HepG2 (cell line): Measurements from ENCODE around the gene SEH1L. TPM values are rescaled to one million over a fixed set of nuclear protein-coding genes. Genes with fewer than 3 reads are reported as not detected.

ENCODE experiments used
- ATAC-seq: fragments of 200-7000 bp; cut with Tn5 transposase; 3 replicates; pipeline ENCODE4 v1.9.1; 2020; ENCODE audit warnings: mild to moderate bottlenecking, moderate library complexity
- BruUV-seq: library from RNA; stranded (reverse); fragments of 400-500 nt; replicated peaks from 2 replicates; lab custom pipeline; 2021; lab: Mats Ljungman, UMichigan
- CTCF ChIA-PET: fragments of 300-600 bp; formaldehyde crosslinking; extraction: SDS; loops from one replicate; lab custom pipeline; 2021; ENCODE audit warnings: low total read pairs, inconsistent platforms, low intra/inter-chr PET ratio; lab: Yijun Ruan, JAX
- POLR2A ChIA-PET: fragments of 350-600 bp; sonication (Branson Sonifier 250); formaldehyde crosslinking; loops from one replicate; lab custom pipeline; 2020; ENCODE audit warnings: antibody characterized with exemption, inconsistent platforms; lab: Yijun Ruan, JAX
- DNase-seq: peaks from one replicate; pipeline ENCODE4 v3.0.0-alpha.2; 2015; ENCODE audit warnings: low spot score
- FAIRE-seq: peaks from 3 replicates; lab custom pipeline; 2011; peaks lifted over from hg19 to GRCh38; lab: Jason Lieb, UNC
- H2AFZ ChIP-seq: one replicate; pipeline ENCODE4 v1.6.1; 2011; ENCODE audit warnings: low read length, inconsistent platforms
- H3K27ac ChIP-seq: fragments of 300-600 bp; 3 replicates; pipeline ENCODE4 v1.8.0; 2011; ENCODE audit warnings: mixed run types, mild to moderate bottlenecking, mixed read lengths, low read length, inconsistent platforms; ENCODE audit not compliant: insufficient read depth; ENCODE audit errors: extremely low read length
- H3K27me3 ChIP-seq, 2 experiments: fragments of 200-600 bp in 1 of 2; 2 replicates in 1 of 2; 3 replicates in 1 of 2; pipeline versions ENCODE4 v1.6.0 to v1.8.0; 2011; ENCODE audit warnings: low read length in 2 of 2, mild to moderate bottlenecking in 2 of 2, moderate library complexity in 2 of 2, inconsistent platforms in 1 of 2; ENCODE audit not compliant: insufficient read depth in 2 of 2, control insufficient read depth in 1 of 2
- H3K36me3 ChIP-seq, 2 experiments: fragments of 200-600 bp in 1 of 2; replicated peaks in 1 of 2; 2 replicates in 1 of 2; 3 replicates in 1 of 2; pipeline versions ENCODE4 v1.5.1 to v1.8.0; 2011; ENCODE audit warnings: low read length in 2 of 2, inconsistent platforms in 1 of 2; ENCODE audit not compliant: insufficient read depth in 2 of 2, control insufficient read depth in 1 of 2
- H3K4me1 ChIP-seq: 2 replicates; pipeline ENCODE4 v1.5.1; 2012; ENCODE audit warnings: low read length, inconsistent platforms; ENCODE audit not compliant: insufficient read depth
- H3K4me2 ChIP-seq: 2 replicates; pipeline ENCODE4 v1.6.0; 2011; ENCODE audit warnings: low read depth, low read length, inconsistent platforms
- H3K4me3 ChIP-seq, 3 experiments: fragments of 200-600 bp in 1 of 3; sonication (generic), shearing (Covaris generic) in 1 of 3; replicated peaks in 1 of 3; 2 replicates each; pipeline ENCODE4 v1.5.1; 2011 to 2016; ENCODE audit warnings: low read length in 3 of 3, inconsistent platforms in 2 of 3, low read depth in 2 of 3, mild to moderate bottlenecking in 2 of 3, control low read depth in 1 of 3, mixed read lengths in 1 of 3; ENCODE audit not compliant: insufficient read depth in 1 of 3
- H3K79me2 ChIP-seq: one replicate; pipeline ENCODE4 v1.6.1; 2011; ENCODE audit warnings: low read length, inconsistent platforms; ENCODE audit not compliant: insufficient read depth
- H3K9ac ChIP-seq: 2 replicates; pipeline ENCODE4 v1.6.0; 2011; ENCODE audit warnings: mild to moderate bottlenecking, low read depth, low read length, inconsistent platforms; ENCODE audit not compliant: insufficient read depth
- H3K9me3 ChIP-seq: 2 replicates; pipeline ENCODE4 v1.5.1; 2012; ENCODE audit warnings: mild to moderate bottlenecking, low read length
- H4K20me1 ChIP-seq: 2 replicates; pipeline ENCODE4 v1.6.0; 2011; ENCODE audit warnings: inconsistent platforms, mild to moderate bottlenecking, low read length, moderate library complexity; ENCODE audit not compliant: insufficient read depth
- AHR ChIP-seq: IDR thresholded peaks from 2 replicates; pipeline ENCODE4 v1.6.1; 2018; ENCODE audit warnings: missing genetic modification reagents, missing compliant biosample characterization
- BRD4 ChIP-seq: sonication (generic); formaldehyde crosslinking; IDR thresholded peaks from 2 replicates; pipeline ENCODE4 v1.4.0; 2020; ENCODE audit warnings: missing genetic modification reagents
- KDM1A ChIP-seq: IDR thresholded peaks from 2 replicates; pipeline ENCODE4 v1.6.1; 2016; ENCODE audit warnings: missing compliant biosample characterization
- NFE2L1 ChIP-seq: sonication (generic); formaldehyde crosslinking; IDR thresholded peaks from 2 replicates; pipeline ENCODE4 v1.4.0; 2020; ENCODE audit warnings: missing genetic modification reagents, mild to moderate bottlenecking, borderline replicate concordance
- TBL1XR1 ChIP-seq: fragments of 150-350 bp; IDR thresholded peaks from 2 replicates; pipeline ENCODE4 v1.6.1; 2014; ENCODE audit warnings: borderline replicate concordance, low read length; ENCODE audit not compliant: partially characterized antibody
- ZBTB7B ChIP-seq: sonication (generic); formaldehyde crosslinking; IDR thresholded peaks from 2 replicates; pipeline ENCODE4 v1.4.0; 2020; ENCODE audit warnings: missing genetic modification reagents
- ZNF121 ChIP-seq: sonication (generic); formaldehyde crosslinking; IDR thresholded peaks from 2 replicates; pipeline ENCODE4 v1.5.0; 2020; ENCODE audit warnings: mild to moderate bottlenecking, missing genetic modification reagents
- WGBS: methylation state at CpG from one replicate; pipeline ENCODE4 v1.1.6; 2017; ENCODE audit warnings: low lambda C conversion rate; 5-methylcytosine and 5-hydroxymethylcytosine counted together
- in situ Hi-C: cut with HindIII; loops from 2 replicates; pipeline ENCODE4 v1.10.0; 2017; ENCODE audit warnings: low pct_unique_long_range_greater_than_20kb; ENCODE audit not compliant: extremely low pct_ligation_motif_present
- intact Hi-C: fragments of 100-400 bp; cut with micrococcal nuclease; formaldehyde crosslinking; loops from one replicate; pipeline ENCODE4 v1.10.0; 2022; ENCODE audit not compliant: unreplicated experiment
- polyA plus RNA-seq, 8 experiments: library from polyadenylated mRNA; depleted of rRNA in 3 of 8; stranded (reverse) in 7 of 8; unstranded in 1 of 8; fragments of >200 nt; fragmentation: Illumina TruSeq in 4 of 8; extraction: Trizol in 4 of 8; gene quantifications; 2 replicates each; pipeline versions ENCODE4 v1.2.1 to v1.2.3, GENCODE V29; 2011 to 2016; ENCODE audit warnings: low read depth in 4 of 8, missing spikeins in 1 of 8, mixed read lengths in 1 of 8; ENCODE audit not compliant: insufficient read depth in 1 of 8
- total RNA-seq, 5 experiments: library from RNA; depleted of rRNA; stranded (reverse); fragments of >200 nt; fragmentation: Illumina TruSeq; extraction: Trizol; gene quantifications; 2 replicates each; pipeline ENCODE4 v1.2.3, GENCODE V29; 2016; ENCODE audit warnings: low read depth in 1 of 5
- TF ChIP-seq, protein P1 (sequence below): sonication (generic); formaldehyde crosslinking; IDR thresholded peaks from 2 replicates; pipeline ENCODE4 v1.4.0; 2020; ENCODE audit warnings: missing genetic modification reagents, borderline replicate concordance
- TF ChIP-seq, protein P2 (sequence below): sonication (generic); formaldehyde crosslinking; IDR thresholded peaks from 2 replicates; pipeline ENCODE4 v1.5.0; 2020; ENCODE audit warnings: missing genetic modification reagents, mild to moderate bottlenecking, borderline replicate concordance
- TF ChIP-seq, protein P3 (sequence below), 2 experiments: fragments of 450-650 bp in 1 of 2; sonication (generic) in 1 of 2; formaldehyde crosslinking; IDR thresholded peaks; 2 replicates each; pipeline versions ENCODE4 v1.5.0 to v1.8.0; 2020 to 2022; ENCODE audit warnings: mild to moderate bottlenecking in 1 of 2, missing genetic modification reagents in 1 of 2
- TF ChIP-seq, protein P4 (sequence below): sonication (generic); formaldehyde crosslinking; IDR thresholded peaks from 2 replicates; pipeline ENCODE4 v1.5.0; 2020; ENCODE audit warnings: missing genetic modification reagents, mild to moderate bottlenecking, borderline replicate concordance
- TF ChIP-seq, protein P5 (sequence below): sonication (generic); formaldehyde crosslinking; IDR thresholded peaks from 2 replicates; pipeline ENCODE4 v1.4.0; 2020; ENCODE audit warnings: mild to moderate bottlenecking, missing genetic modification reagents
- TF ChIP-seq, protein P6 (sequence below): sonication (generic); formaldehyde crosslinking; IDR thresholded peaks from 2 replicates; pipeline ENCODE4 v1.4.0; 2020; ENCODE audit warnings: mild to moderate bottlenecking, missing genetic modification reagents

SEH1L gene
- total and polyA plus RNA-seq, 2 of the 13 experiments (the other 11 are each of a cell fraction or from before 2014, with no cell fraction given), result 59.6 to 63.5 TPM

DNA sequence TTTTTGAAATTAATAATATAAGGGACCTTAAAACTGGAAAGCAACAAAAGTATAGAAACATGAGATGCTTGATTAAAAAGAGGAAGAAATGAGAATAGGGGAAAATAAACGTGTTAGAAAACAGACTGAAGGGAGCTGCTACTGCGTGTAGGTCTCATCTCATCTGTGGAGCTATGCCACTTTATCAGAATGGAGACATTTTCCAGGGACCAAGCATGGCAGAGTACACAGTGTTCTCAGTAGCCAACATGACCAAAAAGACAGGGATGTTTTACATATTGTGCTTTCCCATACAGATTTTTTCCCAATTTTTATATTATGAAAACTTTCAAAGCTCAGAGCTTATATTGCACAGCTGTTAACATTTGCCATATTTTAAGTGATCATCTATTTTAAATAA is 66.4 kb downstream of the SEH1L start (continued):
- TF ChIP-seq, protein P1, sequence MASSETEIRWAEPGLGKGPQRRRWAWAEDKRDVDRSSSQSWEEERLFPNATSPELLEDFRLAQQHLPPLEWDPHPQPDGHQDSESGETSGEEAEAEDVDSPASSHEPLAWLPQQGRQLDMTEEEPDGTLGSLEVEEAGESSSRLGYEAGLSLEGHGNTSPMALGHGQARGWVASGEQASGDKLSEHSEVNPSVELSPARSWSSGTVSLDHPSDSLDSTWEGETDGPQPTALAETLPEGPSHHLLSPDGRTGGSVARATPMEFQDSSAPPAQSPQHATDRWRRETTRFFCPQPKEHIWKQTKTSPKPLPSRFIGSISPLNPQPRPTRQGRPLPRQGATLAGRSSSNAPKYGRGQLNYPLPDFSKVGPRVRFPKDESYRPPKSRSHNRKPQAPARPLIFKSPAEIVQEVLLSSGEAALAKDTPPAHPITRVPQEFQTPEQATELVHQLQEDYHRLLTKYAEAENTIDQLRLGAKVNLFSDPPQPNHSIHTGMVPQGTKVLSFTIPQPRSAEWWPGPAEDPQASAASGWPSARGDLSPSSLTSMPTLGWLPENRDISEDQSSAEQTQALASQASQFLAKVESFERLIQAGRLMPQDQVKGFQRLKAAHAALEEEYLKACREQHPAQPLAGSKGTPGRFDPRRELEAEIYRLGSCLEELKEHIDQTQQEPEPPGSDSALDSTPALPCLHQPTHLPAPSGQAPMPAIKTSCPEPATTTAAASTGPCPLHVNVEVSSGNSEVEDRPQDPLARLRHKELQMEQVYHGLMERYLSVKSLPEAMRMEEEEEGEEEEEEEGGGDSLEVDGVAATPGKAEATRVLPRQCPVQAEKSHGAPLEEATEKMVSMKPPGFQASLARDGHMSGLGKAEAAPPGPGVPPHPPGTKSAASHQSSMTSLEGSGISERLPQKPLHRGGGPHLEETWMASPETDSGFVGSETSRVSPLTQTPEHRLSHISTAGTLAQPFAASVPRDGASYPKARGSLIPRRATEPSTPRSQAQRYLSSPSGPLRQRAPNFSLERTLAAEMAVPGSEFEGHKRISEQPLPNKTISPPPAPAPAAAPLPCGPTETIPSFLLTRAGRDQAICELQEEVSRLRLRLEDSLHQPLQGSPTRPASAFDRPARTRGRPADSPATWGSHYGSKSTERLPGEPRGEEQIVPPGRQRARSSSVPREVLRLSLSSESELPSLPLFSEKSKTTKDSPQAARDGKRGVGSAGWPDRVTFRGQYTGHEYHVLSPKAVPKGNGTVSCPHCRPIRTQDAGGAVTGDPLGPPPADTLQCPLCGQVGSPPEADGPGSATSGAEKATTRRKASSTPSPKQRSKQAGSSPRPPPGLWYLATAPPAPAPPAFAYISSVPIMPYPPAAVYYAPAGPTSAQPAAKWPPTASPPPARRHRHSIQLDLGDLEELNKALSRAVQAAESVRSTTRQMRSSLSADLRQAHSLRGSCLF, result no peak
- no peak for TF ChIP-seq ZNF121
- TF ChIP-seq, all 625 proteins: peak for 0

DNA sequence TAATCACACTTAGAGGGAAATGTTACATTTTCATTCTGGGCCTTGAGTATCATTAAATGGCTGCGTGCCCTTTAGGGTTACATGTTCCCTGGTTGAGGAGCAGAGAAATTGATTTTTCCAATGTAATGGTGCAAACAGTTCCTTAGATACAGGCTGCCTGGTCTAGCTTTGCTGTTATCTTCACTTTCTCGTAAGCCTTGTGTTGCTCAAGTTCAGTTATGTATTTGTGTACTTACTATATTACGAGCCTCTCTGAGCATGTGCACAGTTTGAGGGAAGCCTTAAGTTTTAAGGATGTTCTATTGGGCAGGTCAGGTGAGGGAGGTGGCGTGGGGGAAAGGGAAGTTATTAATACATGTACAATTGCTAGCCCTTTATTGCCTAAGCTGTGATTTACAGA is 67.0 kb downstream of the SEH1L start:
- H2AFZ ChIP-seq, result no peak overlapping the region
- WGBS, result 97% methylated on average over 3 of the region's 4 CpGs
- H3K9me3 ChIP-seq, result no peaks in the 10 kb centered on the region
- intact Hi-C loops (no loop called here), in situ Hi-C loops (loop anchor here (25.0 kb wide), 1 partner anchor 622 kb away; no protein-coding TSS in a partner anchor)
- no peaks in the 10 kb centered on the region; the same call in 1 of the 2 replicates for H3K4me1 ChIP-seq
- DNase-seq (no peak), FAIRE-seq (no peak), ATAC-seq (no peak)
- no peak overlapping the region for H3K9ac ChIP-seq
- no TSS peak for BruUV-seq
- ChIA-PET POLR2A (no interaction called here), CTCF (no interaction called here)
- peaks cover 15 to 56% of the 10 kb centered on the region in 2 experiments for H3K36me3 ChIP-seq
- no peak overlapping the region for H3K4me3 ChIP-seq
- H3K27ac ChIP-seq, result no peak overlapping the region
- H3K27me3 ChIP-seq, result no peaks in the 10 kb centered on the region
- H4K20me1 ChIP-seq, result no peaks in the 10 kb centered on the region
- H3K4me2 ChIP-seq, result no peak overlapping the region
- H3K79me2 ChIP-seq, result no peaks in the 10 kb centered on the region
- TF ChIP-seq, protein P2, sequence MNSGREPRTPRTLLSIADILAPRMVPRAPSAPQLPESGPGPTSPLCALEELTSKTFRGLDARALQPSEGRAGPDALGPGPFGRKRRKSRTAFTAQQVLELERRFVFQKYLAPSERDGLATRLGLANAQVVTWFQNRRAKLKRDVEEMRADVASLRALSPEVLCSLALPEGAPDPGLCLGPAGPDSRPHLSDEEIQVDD (CRISPR knock-in tag), result no peak
- no peak for TF ChIP-seq NFE2L1 (CRISPR knock-in tag)
- no peak for TF ChIP-seq ZBTB7B (CRISPR knock-in tag)
- TF ChIP-seq, protein P3, sequence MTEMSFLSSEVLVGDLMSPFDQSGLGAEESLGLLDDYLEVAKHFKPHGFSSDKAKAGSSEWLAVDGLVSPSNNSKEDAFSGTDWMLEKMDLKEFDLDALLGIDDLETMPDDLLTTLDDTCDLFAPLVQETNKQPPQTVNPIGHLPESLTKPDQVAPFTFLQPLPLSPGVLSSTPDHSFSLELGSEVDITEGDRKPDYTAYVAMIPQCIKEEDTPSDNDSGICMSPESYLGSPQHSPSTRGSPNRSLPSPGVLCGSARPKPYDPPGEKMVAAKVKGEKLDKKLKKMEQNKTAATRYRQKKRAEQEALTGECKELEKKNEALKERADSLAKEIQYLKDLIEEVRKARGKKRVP (CRISPR knock-in tag; IDR thresholded peaks at IDR 0.05), result no peak
- TF ChIP-seq, protein P4, sequence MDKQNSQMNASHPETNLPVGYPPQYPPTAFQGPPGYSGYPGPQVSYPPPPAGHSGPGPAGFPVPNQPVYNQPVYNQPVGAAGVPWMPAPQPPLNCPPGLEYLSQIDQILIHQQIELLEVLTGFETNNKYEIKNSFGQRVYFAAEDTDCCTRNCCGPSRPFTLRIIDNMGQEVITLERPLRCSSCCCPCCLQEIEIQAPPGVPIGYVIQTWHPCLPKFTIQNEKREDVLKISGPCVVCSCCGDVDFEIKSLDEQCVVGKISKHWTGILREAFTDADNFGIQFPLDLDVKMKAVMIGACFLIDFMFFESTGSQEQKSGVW (CRISPR knock-in tag), result no peak
- TF ChIP-seq TBL1XR1, result no peak
- no peak for TF ChIP-seq KDM1A (CRISPR knock-in tag)
- no peak for TF ChIP-seq AHR
- TF ChIP-seq, protein P5, sequence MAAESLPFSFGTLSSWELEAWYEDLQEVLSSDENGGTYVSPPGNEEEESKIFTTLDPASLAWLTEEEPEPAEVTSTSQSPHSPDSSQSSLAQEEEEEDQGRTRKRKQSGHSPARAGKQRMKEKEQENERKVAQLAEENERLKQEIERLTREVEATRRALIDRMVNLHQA (CRISPR knock-in tag), result no peak
- TF ChIP-seq, protein P6, sequence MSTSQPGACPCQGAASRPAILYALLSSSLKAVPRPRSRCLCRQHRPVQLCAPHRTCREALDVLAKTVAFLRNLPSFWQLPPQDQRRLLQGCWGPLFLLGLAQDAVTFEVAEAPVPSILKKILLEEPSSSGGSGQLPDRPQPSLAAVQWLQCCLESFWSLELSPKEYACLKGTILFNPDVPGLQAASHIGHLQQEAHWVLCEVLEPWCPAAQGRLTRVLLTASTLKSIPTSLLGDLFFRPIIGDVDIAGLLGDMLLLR (CRISPR knock-in tag), result no peak
- no peak for TF ChIP-seq BRD4 (CRISPR knock-in tag)
